HCT116 (cell line): ENCODE results near the gene MOSPD2. TPM values are rescaled to one million over a fixed set of nuclear protein-coding genes. Genes with fewer than 3 reads are reported as not detected.

Experiments used
- ATAC-seq: fragments of 200-7000 bp; cut with Tn5 transposase; 2 replicates; pipeline ENCODE4 v1.9.1; 2020; ENCODE audit warnings: mild to moderate bottlenecking, moderate library complexity
- BruUV-seq: library from RNA; stranded (reverse); fragments of 400-500 nt; replicated peaks from 2 replicates; lab custom pipeline; 2021; lab: Mats Ljungman, UMichigan
- CTCF ChIA-PET: fragments of 300-600 bp; sonication (Branson Sonifier 250); formaldehyde crosslinking; loops from one replicate; lab custom pipeline; 2021; ENCODE audit warnings: antibody characterized with exemption; lab: Charles Lee
- POLR2A ChIA-PET: fragments of 300-600, 350-600 bp; sonication (Branson Sonifier 250); formaldehyde crosslinking; loops from one replicate; lab custom pipeline; 2021; ENCODE audit warnings: antibody characterized with exemption; lab: Charles Lee
- RAD21 ChIA-PET, 2 experiments: fragments of 300-600 bp; sonication (Branson Sonifier 250); formaldehyde crosslinking; loops; one replicate each; lab custom pipeline; 2023; ENCODE audit warnings: low total read pairs in 2 of 2; ENCODE audit not compliant: uncharacterized antibody in 2 of 2, unreplicated experiment in 2 of 2, low non-redundant PET in 1 of 2; lab: Charles Lee
- DNase-seq: peaks from one replicate; pipeline ENCODE4 v3.0.0-alpha.2; 2010; ENCODE audit warnings: low read depth, low spot score
- H2AFZ ChIP-seq: fragments of 200-600 bp; shearing (Covaris generic), sonication (generic); 2 replicates; pipeline ENCODE4 v1.6.1; 2017; ENCODE audit warnings: low read depth, mixed run types, mixed read lengths, antibody characterized with exemption, low read length; ENCODE audit not compliant: poor library complexity, severe bottlenecking
- H3K27ac ChIP-seq: 2 replicates; pipeline ENCODE4 v1.5.1; 2012; ENCODE audit warnings: low read depth, low read length
- H3K27me3 ChIP-seq: fragments of 200-600 bp; sonication (generic); 2 replicates; pipeline ENCODE4 v1.6.1; 2016; ENCODE audit warnings: mixed run types, low read length, mixed read lengths; ENCODE audit not compliant: insufficient read depth
- H3K36me3 ChIP-seq, 2 experiments: fragments of 200-500 bp in 1 of 2; fragments of 200-600 bp in 1 of 2; sonication (Bioruptor generic) in 1 of 2; sonication (generic) in 1 of 2; 2 replicates each; pipeline versions ENCODE4 v1.5.1 to v1.6.1; 2014 to 2016; ENCODE audit warnings: low read length in 2 of 2, inconsistent platforms in 1 of 2, mixed read lengths in 1 of 2, mixed run types in 1 of 2; ENCODE audit not compliant: insufficient read depth in 2 of 2, control insufficient read depth in 1 of 2
- H3K4me1 ChIP-seq, 2 experiments: fragments of 200-600 bp in 1 of 2; sonication (generic) in 1 of 2; 2 replicates each; pipeline versions ENCODE4 v1.5.1 to v1.6.1; 2012 to 2017; ENCODE audit warnings: low read length in 2 of 2, inconsistent platforms in 1 of 2, mild to moderate bottlenecking in 1 of 2, mixed read lengths in 1 of 2, mixed run types in 1 of 2, moderate library complexity in 1 of 2; ENCODE audit not compliant: insufficient read depth in 2 of 2, control insufficient read depth in 1 of 2
- H3K4me2 ChIP-seq: fragments of 200-600 bp; sonication (generic); 2 replicates; pipeline ENCODE4 v1.6.1; 2017; ENCODE audit warnings: mixed run types, low read length, mixed read lengths
- H3K4me3 ChIP-seq, 2 experiments: fragments of 200-600 bp in 1 of 2; sonication (generic) in 1 of 2; replicated peaks in 1 of 2; 2 replicates each; pipeline ENCODE4 v1.5.1; 2011 to 2016; ENCODE audit warnings: low read length in 2 of 2, control low read depth in 1 of 2, low read depth in 1 of 2, mild to moderate bottlenecking in 1 of 2, mixed read lengths in 1 of 2, mixed run types in 1 of 2
- H3K79me2 ChIP-seq: fragments of 200-600 bp; sonication (generic); 2 replicates; pipeline ENCODE4 v1.6.1; 2017; ENCODE audit warnings: mild to moderate bottlenecking, mixed run types, low read length, moderate library complexity, mixed read lengths; ENCODE audit not compliant: insufficient read depth
- H3K9ac ChIP-seq: fragments of 200-600 bp; sonication (generic); 2 replicates; pipeline ENCODE4 v1.6.1; 2016; ENCODE audit warnings: low read length, mixed read lengths
- H3K9me2 ChIP-seq: fragments of 200-600 bp; sonication (generic), shearing (Covaris generic); 2 replicates; pipeline ENCODE4 v1.6.1; 2017; ENCODE audit warnings: mixed run types, mild to moderate bottlenecking, moderate library complexity; ENCODE audit not compliant: insufficient read depth
- H3K9me3 ChIP-seq, 2 experiments: fragments of 200-500 bp in 1 of 2; fragments of 200-600 bp in 1 of 2; sonication (Bioruptor generic) in 1 of 2; sonication (generic) in 1 of 2; 2 replicates each; pipeline ENCODE4 v1.6.1; 2014 to 2017; ENCODE audit warnings: low read length in 2 of 2, mixed read lengths in 2 of 2, inconsistent platforms in 1 of 2, low read depth in 1 of 2, mild to moderate bottlenecking in 1 of 2, mixed run types in 1 of 2, moderate library complexity in 1 of 2; ENCODE audit not compliant: control insufficient read depth in 1 of 2, insufficient read depth in 1 of 2
- H4K20me1 ChIP-seq: fragments of 200-600 bp; sonication (generic), shearing (Covaris generic); 2 replicates; pipeline ENCODE4 v1.6.1; 2017; ENCODE audit warnings: mixed run types, mild to moderate bottlenecking, moderate library complexity; ENCODE audit not compliant: insufficient read depth
- ATF3 ChIP-seq: IDR thresholded peaks from 2 replicates; pipeline ENCODE4 v1.6.1; 2012
- CBX3 ChIP-seq: IDR thresholded peaks from 2 replicates; pipeline ENCODE4 v1.6.1; 2012; ENCODE audit warnings: low read depth
- CEBPB ChIP-seq: IDR thresholded peaks from 2 replicates; pipeline ENCODE4 v1.6.1; 2012; ENCODE audit warnings: low read depth
- EGR1 ChIP-seq: IDR thresholded peaks from 2 replicates; pipeline ENCODE4 v1.6.1; 2012; ENCODE audit warnings: low read depth
- ELF1 ChIP-seq: IDR thresholded peaks from 2 replicates; pipeline ENCODE4 v1.6.1; 2012; ENCODE audit warnings: low read depth, borderline replicate concordance
- EZH2 ChIP-seq: fragments of 200-600 bp; sonication (generic); IDR thresholded peaks from 2 replicates; pipeline ENCODE4 v1.6.1; 2017; ENCODE audit warnings: antibody characterized with exemption, mixed run types
- EZH2phosphoT487 ChIP-seq: fragments of 200-600 bp; IDR thresholded peaks from 2 replicates; pipeline ENCODE4 v1.6.1; 2018; ENCODE audit warnings: antibody characterized with exemption, borderline replicate concordance
- FOSL1 ChIP-seq: IDR thresholded peaks from 2 replicates; pipeline ENCODE4 v1.6.1; 2012; ENCODE audit warnings: low read depth
- JUND ChIP-seq: IDR thresholded peaks from 2 replicates; pipeline ENCODE4 v1.6.1; 2012
- MAX ChIP-seq: IDR thresholded peaks from 2 replicates; pipeline ENCODE4 v1.6.1; 2012
- POLR2A ChIP-seq: IDR thresholded peaks from 2 replicates; pipeline ENCODE4 v1.7.0; 2011; ENCODE audit warnings: borderline replicate concordance; ENCODE audit not compliant: insufficient read depth, insufficient read length; ENCODE audit errors: extremely low read depth
- POLR2AphosphoS5 ChIP-seq: IDR thresholded peaks from 2 replicates; pipeline ENCODE4 v1.6.1; 2011; ENCODE audit warnings: mild to moderate bottlenecking, low read depth, low read length, moderate library complexity
- RAD21 ChIP-seq: IDR thresholded peaks from 2 replicates; pipeline ENCODE4 v1.6.1; 2012; ENCODE audit warnings: low read depth, mild to moderate bottlenecking
- REST ChIP-seq: IDR thresholded peaks from 2 replicates; pipeline ENCODE4 v1.6.1; 2012; ENCODE audit warnings: low read depth
- SP1 ChIP-seq: IDR thresholded peaks from 2 replicates; pipeline ENCODE4 v1.6.1; 2012; ENCODE audit warnings: low read depth
- SRF ChIP-seq: IDR thresholded peaks from 2 replicates; pipeline ENCODE4 v1.6.1; 2012; ENCODE audit warnings: low read depth
- TCF7L2 ChIP-seq: IDR thresholded peaks from 2 replicates; pipeline ENCODE4 v1.7.0; 2011; ENCODE audit warnings: borderline replicate concordance, inconsistent platforms; ENCODE audit not compliant: insufficient read depth, insufficient read length; ENCODE audit errors: extremely low read depth
- YY1 ChIP-seq: IDR thresholded peaks from 2 replicates; pipeline ENCODE4 v1.6.1; 2011; ENCODE audit warnings: low read length, low read depth, moderate library complexity, mild to moderate bottlenecking; ENCODE audit not compliant: insufficient replicate concordance; ENCODE audit errors: extremely low read depth
- ZFX ChIP-seq: fragments of 450-650 bp; IDR thresholded peaks from 2 replicates; pipeline ENCODE4 v1.6.1; 2017
- ZNF274 ChIP-seq: fragments of 200-500 bp; sonication (Bioruptor generic); IDR thresholded peaks from 2 replicates; pipeline ENCODE4 v1.6.1; 2014; ENCODE audit warnings: mild to moderate bottlenecking, low read depth, low read length, inconsistent platforms
- intact Hi-C: fragments of 100-400 bp; cut with micrococcal nuclease; formaldehyde crosslinking; loops from 2 replicates; pipeline ENCODE4 v1.10.0; 2022
- total RNA-seq: library from RNA; stranded (reverse); gene quantifications from one replicate; pipeline ENCODE4 v1.2.1, GENCODE V29; 2021; ENCODE audit not compliant: unreplicated experiment

Gene MOSPD2
- total RNA-seq, 1 experiment from 2014 or later = 8.9 TPM

GRCh38 chrX:14922437-14922836, 49.2 kb downstream of the MOSPD2 start:
- CTCF ChIA-PET = no interaction called here
- Histone ChIP-seq H2AFZ (no peak overlapping the region), H3K9me3 (no peaks in the 10 kb centered on the region), H3K36me3 (no peaks in the 10 kb centered on the region), H3K27ac (no peak overlapping the region), H3K79me2 (no peaks in the 10 kb centered on the region), H3K4me3 (no peak overlapping the region), H3K9ac (no peak overlapping the region), H3K4me1 (no peaks in the 10 kb centered on the region), H3K9me2 (no peaks in the 10 kb centered on the region), H3K27me3 (no peaks in the 10 kb centered on the region), H3K4me2 (no peak overlapping the region), H4K20me1 (no peaks in the 10 kb centered on the region)
- RAD21 ChIA-PET = no interaction called here
- DNase-seq = no peak
- TF ChIP-seq JUND (no peak), ZFX (no peak), CEBPB (no peak), ATF3 (no peak), EGR1 (no peak), TCF7L2 (no peak), ZNF274 (no peak), MAX (no peak), EZH2 (no peak), ELF1 (no peak), RAD21 (no peak), FOSL1 (no peak), POLR2AphosphoS5 (no peak), SRF (no peak), SP1 (no peak), EZH2phosphoT487 (no peak), REST (no peak), POLR2A (no peak), YY1 (no peak), CBX3 (no peak)
- ATAC-seq = no peak
- intact Hi-C loops = no loop called here
- POLR2A ChIA-PET = no interaction called here
- no TSS peak for BruUV-seq
